ENCODE results near the gene WDHD1.

The WDHD1 gene

GRCh38 chr14:55071870-55072640 lies 45.2 kb upstream of the WDHD1 start:
- Histone ChIP-seq H3K9ac (ENCODE audit: low read length) (peak overlapping the region; percentile 86), H3K23ac (ENCODE audit: low read length in 2 of 2) (no peak overlapping the region), H3K9me3 (ENCODE audit: control insufficient read depth, low read length) (no peaks in the 10 kb centered on the region), H2BK5ac (ENCODE audit: low read depth, low read length, poor library complexity, severe bottlenecking) (no peak overlapping the region), H4K91ac (ENCODE audit: low read length) (no peak overlapping the region), H2BK15ac (ENCODE audit: low read depth, poor library complexity, severe bottlenecking) (no peak overlapping the region), H3K18ac (ENCODE audit: low read depth in 1 of 2, low read length in 2 of 2) (no peak overlapping the region), H3K27ac (ENCODE audit: low read length, poor library complexity, severe bottlenecking) (peak overlapping the region; percentile 60), H3K4me2 (ENCODE audit: low read length, poor library complexity, severe bottlenecking) (no peak overlapping the region), H4K8ac (ENCODE audit: low read length) (no peak overlapping the region), H3K4me3 (ENCODE audit: insufficient read depth in 1 of 2, low read depth in 1 of 2, low read length in 2 of 2) (no peak overlapping the region), H2BK12ac (ENCODE audit: low read length in 2 of 2) (no peak overlapping the region), H3K4ac (ENCODE audit: low read depth in 1 of 2, low read length in 2 of 2) (no peak overlapping the region), H3K4me1 (ENCODE audit: control insufficient read depth, insufficient read depth, low read depth, low read length) (peaks cover 8% of the 10 kb centered on the region), H3K79me1 (replicated peaks; ENCODE audit: low read length, poor library complexity, severe bottlenecking) (peaks cover 4% of the 10 kb centered on the region), H3K14ac (ENCODE audit: low read length in 2 of 2) (no peak overlapping the region), H2AFZ (ENCODE audit: low read depth, low read length) (no peak overlapping the region), H3K27me3 (ENCODE audit: control insufficient read depth in 1 of 2, insufficient read depth in 1 of 2, low read length in 2 of 2) (no peaks in the 10 kb centered on the region), H2BK120ac (ENCODE audit: low read depth, low read length) (no peak overlapping the region), H2AK5ac (ENCODE audit: low read length, severe bottlenecking) (no peak overlapping the region), H3K36me3 (ENCODE audit: control insufficient read depth in 1 of 2, insufficient read depth in 2 of 2, low read depth in 1 of 2, low read length in 2 of 2) (peaks cover 0 to 18% of the 10 kb centered on the region in 2 experiments)
- WGBS: 55% methylated on average over 9 of the region's 10 CpGs
- DNase-seq: peak; percentile 95

GRCh38 chr14:55070981-55071411 lies 44.1 kb upstream of the WDHD1 start:
- H3K14ac ChIP-seq (ENCODE audit: low read length in 2 of 2): no peak overlapping the region
- H3K18ac ChIP-seq (ENCODE audit: low read depth in 1 of 2, low read length in 2 of 2): no peak overlapping the region
- no peaks in the 10 kb centered on the region for H3K9me3 ChIP-seq (ENCODE audit: control insufficient read depth, low read length)
- peak; percentile 47 for DNase-seq
- peaks cover 5% of the 10 kb centered on the region for H3K79me1 ChIP-seq (replicated peaks; ENCODE audit: low read length, poor library complexity, severe bottlenecking)
- no peak overlapping the region for H4K91ac ChIP-seq (ENCODE audit: low read length)
- no peak overlapping the region for H3K23ac ChIP-seq (ENCODE audit: low read length in 2 of 2)
- H4K8ac ChIP-seq (ENCODE audit: low read length): no peak overlapping the region
- no peak overlapping the region for H2AK5ac ChIP-seq (ENCODE audit: low read length, severe bottlenecking)
- WGBS: 77% methylated on average over 4 of the region's 4 CpGs
- no peak overlapping the region for H3K4ac ChIP-seq (ENCODE audit: low read depth in 1 of 2, low read length in 2 of 2)
- H3K27me3 ChIP-seq (ENCODE audit: control insufficient read depth in 1 of 2, insufficient read depth in 1 of 2, low read length in 2 of 2): no peaks in the 10 kb centered on the region
- H3K4me2 ChIP-seq (ENCODE audit: low read length, poor library complexity, severe bottlenecking): no peak overlapping the region
- peak overlapping the region in 1 of 2 experiments; percentile 67 for H2BK12ac ChIP-seq (ENCODE audit: low read length in 2 of 2)
- H3K9ac ChIP-seq (ENCODE audit: low read length): peak overlapping the region; percentile 86
- no peak overlapping the region for H2BK120ac ChIP-seq (ENCODE audit: low read depth, low read length)
- no peak overlapping the region for H2BK5ac ChIP-seq (ENCODE audit: low read depth, low read length, poor library complexity, severe bottlenecking)
- no peak overlapping the region for H2AFZ ChIP-seq (ENCODE audit: low read depth, low read length)
- H3K36me3 ChIP-seq (ENCODE audit: control insufficient read depth in 1 of 2, insufficient read depth in 2 of 2, low read depth in 1 of 2, low read length in 2 of 2): peaks cover 0 to 26% of the 10 kb centered on the region in 2 experiments
- no peak overlapping the region for H2BK15ac ChIP-seq (ENCODE audit: low read depth, poor library complexity, severe bottlenecking)
- H3K4me1 ChIP-seq (ENCODE audit: control insufficient read depth, insufficient read depth, low read depth, low read length): peaks cover 8% of the 10 kb centered on the region
- no peak overlapping the region for H3K4me3 ChIP-seq (ENCODE audit: insufficient read depth in 1 of 2, low read depth in 1 of 2, low read length in 2 of 2)
- no peak overlapping the region for H3K27ac ChIP-seq (ENCODE audit: low read length, poor library complexity, severe bottlenecking)

- no peaks in the 10 kb centered on the region for H3K27me3 ChIP-seq (ENCODE audit: control insufficient read depth in 1 of 2, insufficient read depth in 1 of 2, low read length in 2 of 2)
- no peak overlapping the region for H4K91ac ChIP-seq (ENCODE audit: low read length)
- peaks cover 1% of the 10 kb centered on the region for H3K4me1 ChIP-seq (ENCODE audit: control insufficient read depth, insufficient read depth, low read depth, low read length)
- no peak overlapping the region for H3K4me2 ChIP-seq (ENCODE audit: low read length, poor library complexity, severe bottlenecking)
- H3K9me3 ChIP-seq (ENCODE audit: control insufficient read depth, low read length): no peaks in the 10 kb centered on the region
- peaks cover 14 to 71% of the 10 kb centered on the region in 2 experiments for H3K36me3 ChIP-seq (ENCODE audit: control insufficient read depth in 1 of 2, insufficient read depth in 2 of 2, low read depth in 1 of 2, low read length in 2 of 2)
- WGBS: 100% methylated on average over 1 of the region's 1 CpG
- H3K79me1 ChIP-seq (replicated peaks; ENCODE audit: low read length, poor library complexity, severe bottlenecking): peaks cover 6% of the 10 kb centered on the region
- no peak overlapping the region for H2BK120ac ChIP-seq (ENCODE audit: low read depth, low read length)
- H2BK15ac ChIP-seq (ENCODE audit: low read depth, poor library complexity, severe bottlenecking): no peak overlapping the region
- no peak overlapping the region for H3K14ac ChIP-seq (ENCODE audit: low read length in 2 of 2)
- no peak overlapping the region for H3K9ac ChIP-seq (ENCODE audit: low read length)
- no peak overlapping the region for H4K8ac ChIP-seq (ENCODE audit: low read length)
- no peak overlapping the region for H2BK5ac ChIP-seq (ENCODE audit: low read depth, low read length, poor library complexity, severe bottlenecking)
- no peak overlapping the region for H3K27ac ChIP-seq (ENCODE audit: low read length, poor library complexity, severe bottlenecking)
- no peak overlapping the region for H3K4ac ChIP-seq (ENCODE audit: low read depth in 1 of 2, low read length in 2 of 2)
- no peak overlapping the region for H3K23ac ChIP-seq (ENCODE audit: low read length in 2 of 2)
- H2AFZ ChIP-seq (ENCODE audit: low read depth, low read length): no peak overlapping the region
- H3K4me3 ChIP-seq (ENCODE audit: insufficient read depth in 1 of 2, low read depth in 1 of 2, low read length in 2 of 2): no peak overlapping the region
- no peak overlapping the region for H2AK5ac ChIP-seq (ENCODE audit: low read length, severe bottlenecking)
- H3K18ac ChIP-seq (ENCODE audit: low read depth in 1 of 2, low read length in 2 of 2): no peak overlapping the region
- no peak for DNase-seq
- H2BK12ac ChIP-seq (ENCODE audit: low read length in 2 of 2): no peak overlapping the region
Observed at GRCh38 chr14:55066223-55066622, 39.3 kb upstream of the WDHD1 start.

GRCh38 chr14:55065411-55065810 lies 38.5 kb upstream of the WDHD1 start:
- Histone ChIP-seq H3K18ac (ENCODE audit: low read depth in 1 of 2, low read length in 2 of 2) (no peak overlapping the region), H2BK5ac (ENCODE audit: low read depth, low read length, poor library complexity, severe bottlenecking) (no peak overlapping the region), H3K4ac (ENCODE audit: low read depth in 1 of 2, low read length in 2 of 2) (no peak overlapping the region), H3K27me3 (ENCODE audit: control insufficient read depth in 1 of 2, insufficient read depth in 1 of 2, low read length in 2 of 2) (no peaks in the 10 kb centered on the region), H3K36me3 (ENCODE audit: control insufficient read depth in 1 of 2, insufficient read depth in 2 of 2, low read depth in 1 of 2, low read length in 2 of 2) (peaks cover 14 to 73% of the 10 kb centered on the region in 2 experiments), H2AK5ac (ENCODE audit: low read length, severe bottlenecking) (no peak overlapping the region), H4K8ac (ENCODE audit: low read length) (no peak overlapping the region), H3K27ac (ENCODE audit: low read length, poor library complexity, severe bottlenecking) (no peak overlapping the region), H3K23ac (ENCODE audit: low read length in 2 of 2) (no peak overlapping the region), H4K91ac (ENCODE audit: low read length) (no peak overlapping the region), H2AFZ (ENCODE audit: low read depth, low read length) (no peak overlapping the region), H2BK120ac (ENCODE audit: low read depth, low read length) (no peak overlapping the region), H3K9ac (ENCODE audit: low read length) (peak overlapping the region; percentile 28), H3K79me1 (replicated peaks; ENCODE audit: low read length, poor library complexity, severe bottlenecking) (peaks cover 4% of the 10 kb centered on the region), H3K14ac (ENCODE audit: low read length in 2 of 2) (no peak overlapping the region), H3K4me3 (ENCODE audit: insufficient read depth in 1 of 2, low read depth in 1 of 2, low read length in 2 of 2) (no peak overlapping the region), H3K9me3 (ENCODE audit: control insufficient read depth, low read length) (no peaks in the 10 kb centered on the region), H3K4me1 (ENCODE audit: control insufficient read depth, insufficient read depth, low read depth, low read length) (no peaks in the 10 kb centered on the region), H2BK12ac (ENCODE audit: low read length in 2 of 2) (no peak overlapping the region), H2BK15ac (ENCODE audit: low read depth, poor library complexity, severe bottlenecking) (no peak overlapping the region), H3K4me2 (ENCODE audit: low read length, poor library complexity, severe bottlenecking) (no peak overlapping the region)
- 79% methylated on average over 2 of the region's 2 CpGs for WGBS
- no peak for DNase-seq

All from mesenchymal stem cell (in vitro differentiated cells and primary cell).